Erythroblast (primary cell): ENCODE data around the gene PTGFRN.

Experiments
- GATA1 ChIP-seq: IDR thresholded peaks from 2 replicates; pipeline ENCODE4 v1.6.1; 2011; ENCODE audit warnings: low read depth, mild to moderate bottlenecking, control low read depth, low read length, moderate library complexity
- POLR2A ChIP-seq: IDR thresholded peaks from 2 replicates; pipeline ENCODE4 v1.6.1; 2011; ENCODE audit warnings: mild to moderate bottlenecking, low read length

DNA sequence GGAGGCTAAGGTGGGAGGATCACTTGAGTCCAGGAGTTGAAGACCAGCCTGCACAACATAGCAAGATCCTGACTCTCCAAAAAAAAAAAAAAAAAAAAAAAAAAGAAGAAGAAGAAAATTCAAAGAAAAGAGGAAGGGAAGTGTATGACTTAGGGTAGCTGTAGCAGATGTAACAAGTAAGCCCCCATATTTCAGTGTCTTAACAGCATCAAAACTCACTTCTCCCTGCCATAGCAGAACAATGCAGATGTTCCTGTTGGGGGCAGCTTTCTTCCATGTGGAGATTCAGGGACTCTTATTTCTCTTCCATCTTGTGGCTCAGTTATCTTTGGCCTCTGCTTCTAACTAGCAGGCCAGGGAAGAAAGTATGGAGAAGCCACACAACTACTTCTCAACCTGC is 10.2 kb upstream of the PTGFRN start:
- TF ChIP-seq POLR2A (no peak), GATA1 (no peak)
